Spleen (tissue), 11 donors: ENCODE results near the gene CPTP. TPM values are rescaled to one million over a fixed set of nuclear protein-coding genes. Genes with fewer than 3 reads are reported as not detected.

ENCODE experiments used
- DNase-seq: peaks from one replicate; pipeline ENCODE4 v3.0.0-alpha.2; 2020
- H3K27ac ChIP-seq, 8 donors: fragments of 200-600 bp; sonication (generic) in 7 of 8; 1 replicate in 4 of 8; 2 replicates in 4 of 8; pipeline versions ENCODE4 v1.5.0 to v1.8.0; 2016 to 2021; ENCODE audit warnings: inconsistent platforms in 4 of 8, mild to moderate bottlenecking in 4 of 8, moderate library complexity in 1 of 8
- H3K27me3 ChIP-seq, 7 donors: fragments of 200-600 bp; sonication (generic) in 6 of 7; replicated peaks in 1 of 7; 1 replicate in 4 of 7; 2 replicates in 3 of 7; pipeline versions ENCODE4 v1.5.0 to v1.8.0; 2016 to 2021; ENCODE audit warnings: inconsistent platforms in 3 of 7, mild to moderate bottlenecking in 1 of 7
- H3K36me3 ChIP-seq, 6 donors: fragments of 200-600 bp; sonication (generic) in 5 of 6; 1 replicate in 4 of 6; 2 replicates in 2 of 6; pipeline versions ENCODE4 v1.5.0 to v1.8.0; 2016 to 2021; ENCODE audit warnings: inconsistent platforms in 2 of 6
- H3K4me1 ChIP-seq, 6 donors: fragments of 200-600 bp; sonication (generic) in 5 of 6; 1 replicate in 3 of 6; 2 replicates in 3 of 6; pipeline versions ENCODE4 v1.5.0 to v1.8.0; 2016 to 2021; ENCODE audit warnings: inconsistent platforms in 3 of 6
- H3K4me3 ChIP-seq, 8 donors: fragments of 200-600 bp; sonication (generic) in 7 of 8; 1 replicate in 4 of 8; 2 replicates in 4 of 8; pipeline versions ENCODE4 v1.5.0 to v1.8.0; 2016 to 2021; ENCODE audit warnings: inconsistent platforms in 4 of 8, mild to moderate bottlenecking in 4 of 8, moderate library complexity in 2 of 8
- H3K9me3 ChIP-seq, 8 donors: fragments of 200-600 bp; sonication (generic) in 7 of 8; 1 replicate in 4 of 8; 2 replicates in 4 of 8; pipeline versions ENCODE4 v1.5.0 to v1.8.0; 2016 to 2021; ENCODE audit warnings: inconsistent platforms in 4 of 8
- POLR2A ChIP-seq, 3 donors: fragments of 450-650 bp; IDR thresholded peaks; one replicate each; pipeline ENCODE4 v1.5.1; 2017; ENCODE audit warnings: antibody characterized with exemption in 3 of 3, mild to moderate bottlenecking in 1 of 3
- POLR2AphosphoS5 ChIP-seq, 3 donors: sonication (generic); formaldehyde crosslinking; IDR thresholded peaks; one replicate each; pipeline ENCODE4 v1.5.1; 2017; ENCODE audit warnings: antibody characterized with exemption in 3 of 3
- WGBS, 5 donors: extraction: QIAGEN DNeasy Blood & Tissue Kit in 3 of 5; methylation state at CpG; one replicate each; pipeline versions ENCODE4 v1.1.5 to v1.1.7; 2013 to 2018; 5-methylcytosine and 5-hydroxymethylcytosine counted together
- intact Hi-C: fragments of 100-400 bp; cut with DNase I; formaldehyde crosslinking; loops from one replicate; pipeline ENCODE4 v1.15.0; 2023; ENCODE audit warnings: low total_unique reads
- polyA plus RNA-seq, 3 donors: library from polyadenylated mRNA; stranded (reverse); fragments of 200-250 nt; gene quantifications; one replicate each; pipeline ENCODE4 v1.2.1, GENCODE V29; 2013
- total RNA-seq, 7 donors: library from RNA; depleted of rRNA in 3 of 7; stranded (reverse); fragments of >200 nt in 3 of 7; fragmentation: NEBNext Ultra II Directional in 4 of 7; extraction: Animal tissue kit (Norgen Biotek cat#: 25700) in 4 of 7; gene quantifications; one replicate each; pipeline versions ENCODE4 v1.1.0 to v1.2.1, GENCODE V29; 2016 to 2021
- TF ChIP-seq, protein P1 (sequence below), 11 experiments: fragments of 200-600 bp in 7 of 11; fragments of 450-650 bp in 4 of 11; sonication (generic) in 4 of 11; IDR thresholded peaks in 8 of 11; conservative IDR thresholded peaks in 3 of 11; 1 replicate in 7 of 11; 2 replicates in 4 of 11; pipeline versions ENCODE4 v1.4.0 to v1.8.0; 2016 to 2021; ENCODE audit warnings: antibody characterized with exemption in 11 of 11, inconsistent platforms in 4 of 11, mild to moderate bottlenecking in 1 of 11
- donor health status: healthy with polysubstance abuse.
- donor health status: DM: no; HTN: no; CAD: no; lungs with moderate emphysema.
- donor health status: DM: no; HTN: no; CAD: no.
- donor health status: Bipolar disorder and iron deficiency.
- donor health status: healthy.
- donor health status: DM: no; HTN: no; CAD: no.
- donor health status: DM: yes; HTN: yes; CAD: no.

The CPTP gene
- total and polyA plus RNA-seq, 10 donors = 7.5 to 42.1 (median 25.9) TPM

DNA sequence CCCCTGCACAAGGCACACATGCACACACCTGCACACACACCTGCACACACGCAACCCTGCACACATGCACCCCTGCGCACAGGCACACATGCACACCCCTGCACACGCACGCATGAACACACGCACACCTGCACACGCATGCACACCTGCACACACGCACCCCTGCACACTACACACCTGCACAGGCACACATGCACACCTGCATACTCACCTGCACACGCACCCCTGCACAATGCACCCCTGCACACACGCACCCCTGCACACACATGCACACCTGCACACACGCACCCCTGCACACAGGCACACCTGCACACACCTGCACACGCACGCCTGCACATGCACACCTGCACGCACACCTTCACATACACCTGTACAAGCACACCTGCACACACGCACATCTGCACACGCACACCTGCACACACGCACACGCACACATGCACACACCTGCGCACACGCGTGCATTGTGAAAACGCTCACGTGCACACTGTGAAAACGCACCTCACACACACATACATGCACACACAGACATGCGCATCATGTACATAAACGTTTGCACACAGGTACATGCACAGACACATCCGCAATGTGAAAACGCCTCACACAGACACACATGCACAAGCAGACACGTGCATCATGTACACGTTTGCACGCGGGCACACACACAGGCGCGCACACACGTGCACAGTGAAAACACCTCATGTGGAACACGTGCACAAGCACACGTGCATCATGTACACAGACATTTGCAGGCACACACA, 16.4 kb downstream of the CPTP start:
- TF ChIP-seq POLR2AphosphoS5 (IDR thresholded peaks at IDR 0.05) (peak in 1 of 3 donors; percentile 22), POLR2A (IDR thresholded peaks at IDR 0.05) (no peak)
- TF ChIP-seq, protein P1, sequence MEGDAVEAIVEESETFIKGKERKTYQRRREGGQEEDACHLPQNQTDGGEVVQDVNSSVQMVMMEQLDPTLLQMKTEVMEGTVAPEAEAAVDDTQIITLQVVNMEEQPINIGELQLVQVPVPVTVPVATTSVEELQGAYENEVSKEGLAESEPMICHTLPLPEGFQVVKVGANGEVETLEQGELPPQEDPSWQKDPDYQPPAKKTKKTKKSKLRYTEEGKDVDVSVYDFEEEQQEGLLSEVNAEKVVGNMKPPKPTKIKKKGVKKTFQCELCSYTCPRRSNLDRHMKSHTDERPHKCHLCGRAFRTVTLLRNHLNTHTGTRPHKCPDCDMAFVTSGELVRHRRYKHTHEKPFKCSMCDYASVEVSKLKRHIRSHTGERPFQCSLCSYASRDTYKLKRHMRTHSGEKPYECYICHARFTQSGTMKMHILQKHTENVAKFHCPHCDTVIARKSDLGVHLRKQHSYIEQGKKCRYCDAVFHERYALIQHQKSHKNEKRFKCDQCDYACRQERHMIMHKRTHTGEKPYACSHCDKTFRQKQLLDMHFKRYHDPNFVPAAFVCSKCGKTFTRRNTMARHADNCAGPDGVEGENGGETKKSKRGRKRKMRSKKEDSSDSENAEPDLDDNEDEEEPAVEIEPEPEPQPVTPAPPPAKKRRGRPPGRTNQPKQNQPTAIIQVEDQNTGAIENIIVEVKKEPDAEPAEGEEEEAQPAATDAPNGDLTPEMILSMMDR (IDR thresholded peaks at IDR 0.05 in 8 of 11, conservative IDR thresholded peaks at IDR 0.05 in 3 of 11) = no peak
- peaks cover 0 to 18% (median 6%) of the 10 kb centered on the region in 6 donors for H3K4me1 ChIP-seq
- 92 to 94% (median 94%) methylated on average over 34 to 36 of the region's 36 CpGs for WGBS, 5 donors

DNA sequence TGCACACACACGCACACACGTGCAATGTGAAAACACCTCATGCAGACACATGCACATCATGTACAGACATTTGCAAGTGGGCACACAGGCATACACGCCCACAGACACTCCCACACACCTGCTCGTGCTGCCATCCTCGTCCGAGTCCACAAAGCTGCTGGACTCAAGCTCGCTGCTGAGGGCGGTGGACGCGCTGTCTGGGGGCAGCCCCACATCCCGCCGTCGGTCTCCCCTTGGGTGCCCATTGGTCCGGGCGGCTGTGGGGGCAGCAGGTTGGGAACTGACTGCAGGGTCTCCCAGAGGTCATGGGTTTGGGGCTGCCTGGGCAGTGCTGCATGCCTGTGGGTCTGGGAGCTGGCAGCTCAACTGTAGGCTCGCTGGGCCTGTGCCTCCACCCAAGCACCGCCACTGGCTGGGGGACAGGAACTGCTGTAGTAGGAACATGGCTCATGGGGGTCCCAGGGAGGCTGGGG, 17.0 kb downstream of the CPTP start:
- TF ChIP-seq POLR2A (IDR thresholded peaks at IDR 0.05) (no peak), POLR2AphosphoS5 (IDR thresholded peaks at IDR 0.05) (no peak)
- TF ChIP-seq, protein P1 (IDR thresholded peaks at IDR 0.05 in 8 of 11, conservative IDR thresholded peaks at IDR 0.05 in 3 of 11) = no peak
- intact Hi-C loops = no loop called here

More for the DNA sequence above, 16.4 kb downstream of the CPTP start:
- no peak for DNase-seq
- no peaks in the 10 kb centered on the region for H3K27me3 ChIP-seq
- H3K36me3 ChIP-seq = peaks cover 0 to 60% (median 19%) of the 10 kb centered on the region in 6 donors
- H3K4me3 ChIP-seq = no peak overlapping the region
- intact Hi-C loops = no loop called here
- H3K9me3 ChIP-seq = no peaks in the 10 kb centered on the region
- H3K27ac ChIP-seq = no peak overlapping the region

DNA sequence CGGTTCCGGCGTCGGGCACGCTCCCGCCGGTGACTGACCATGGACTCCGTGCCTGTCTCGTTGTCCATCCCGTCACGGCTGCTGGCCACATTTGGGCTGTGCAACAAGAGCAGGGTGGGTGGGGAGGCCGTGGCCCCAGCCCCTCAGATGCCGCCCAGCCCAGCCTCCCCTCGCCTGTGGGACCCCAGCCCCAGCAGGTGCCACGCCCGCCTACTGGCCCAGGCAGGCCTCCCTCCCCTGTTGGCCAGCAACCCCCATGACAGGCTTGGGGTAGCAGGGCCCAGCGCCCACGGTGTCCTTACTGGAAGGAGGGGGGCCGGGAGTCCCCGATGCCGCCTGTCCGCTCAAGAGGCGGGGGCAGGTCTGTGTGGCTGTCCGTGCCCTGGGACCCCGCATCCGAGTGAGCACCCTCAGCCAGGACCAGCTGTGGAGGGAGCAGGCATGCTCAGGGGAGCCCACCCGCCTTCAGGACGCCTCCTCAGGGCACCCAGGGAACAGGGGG, 17.5 kb downstream of the CPTP start:
- TF ChIP-seq, protein P1 (IDR thresholded peaks at IDR 0.05 in 8 of 11, conservative IDR thresholded peaks at IDR 0.05 in 3 of 11) = no peak
- no peak for TF ChIP-seq POLR2AphosphoS5 (IDR thresholded peaks at IDR 0.05)
- TF ChIP-seq POLR2A (IDR thresholded peaks at IDR 0.05) = no peak
- H3K27ac ChIP-seq = no peak overlapping the region
- no peak for DNase-seq
- H3K4me1 ChIP-seq = peaks cover 0 to 29% (median 15%) of the 10 kb centered on the region in 6 donors
- H3K4me3 ChIP-seq = no peak overlapping the region
- no peaks in the 10 kb centered on the region for H3K27me3 ChIP-seq
- WGBS, 5 donors = 95 to 100% (median 96%) methylated on average over 1 to 28 of the region's 28 CpGs
- no peaks in the 10 kb centered on the region for H3K9me3 ChIP-seq
- peaks cover 0 to 49% (median 19%) of the 10 kb centered on the region in 6 donors for H3K36me3 ChIP-seq
- intact Hi-C loops = no loop called here

More for the DNA sequence above, 17.0 kb downstream of the CPTP start:
- Histone ChIP-seq H3K4me1 (peaks cover 0 to 24% (median 12%) of the 10 kb centered on the region in 6 donors), H3K36me3 (peaks cover 0 to 54% (median 19%) of the 10 kb centered on the region in 6 donors), H3K27me3 (no peaks in the 10 kb centered on the region), H3K4me3 (no peak overlapping the region), H3K27ac (no peak overlapping the region), H3K9me3 (no peaks in the 10 kb centered on the region)
- no peak for DNase-seq
- 93 to 96% (median 94%) methylated on average over 15 to 17 of the region's 17 CpGs for WGBS, 5 donors

DNA sequence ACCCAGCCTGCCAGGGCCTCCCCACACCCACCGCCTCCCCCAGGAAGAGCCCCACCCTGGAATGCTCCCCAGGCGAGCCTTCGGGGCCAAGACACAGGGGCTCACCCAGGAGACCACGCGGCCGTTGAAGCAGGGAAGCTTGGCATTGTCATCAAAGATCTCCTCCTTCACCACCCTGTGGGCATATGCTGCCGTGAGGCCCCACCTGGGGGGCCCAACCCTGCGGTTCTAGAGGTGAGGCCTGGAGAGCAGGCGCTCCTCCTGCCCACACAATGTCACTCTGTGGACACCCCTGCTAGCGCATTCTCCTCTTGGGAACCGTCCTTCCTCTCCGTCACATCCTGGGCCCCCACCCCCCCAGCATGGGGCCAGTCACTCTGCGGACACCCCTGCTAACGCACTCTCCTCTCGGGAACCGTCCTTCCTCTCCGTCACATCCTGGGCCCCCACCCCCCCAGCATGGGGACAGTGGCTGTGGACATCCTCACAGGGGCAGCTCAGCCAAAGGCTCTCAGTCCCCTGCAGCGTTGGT, 18.0 kb downstream of the CPTP start:
- H3K36me3 ChIP-seq = peaks cover 0 to 44% (median 19%) of the 10 kb centered on the region in 6 donors
- no peak overlapping the region for H3K4me3 ChIP-seq
- no peaks in the 10 kb centered on the region for H3K9me3 ChIP-seq
- intact Hi-C loops = no loop called here
- no peak for DNase-seq
- 83 to 91% (median 86%) methylated on average over 12 to 18 of the region's 18 CpGs for WGBS, 5 donors
- no peak overlapping the region for H3K27ac ChIP-seq
- H3K27me3 ChIP-seq = no peaks in the 10 kb centered on the region
- TF ChIP-seq, protein P1 (IDR thresholded peaks at IDR 0.05 in 8 of 11, conservative IDR thresholded peaks at IDR 0.05 in 3 of 11) = no peak
- no peak for TF ChIP-seq POLR2A (IDR thresholded peaks at IDR 0.05)
- no peak for TF ChIP-seq POLR2AphosphoS5 (IDR thresholded peaks at IDR 0.05)
- H3K4me1 ChIP-seq = peaks cover 5 to 35% (median 21%) of the 10 kb centered on the region in 6 donors
